Transverse colon (tissue), 3 donors: ENCODE data around the gene ZNF225.

Source experiments
- EP300 ChIP-seq: sonication (generic); formaldehyde crosslinking; IDR thresholded peaks from one replicate; pipeline ENCODE4 v1.6.1; 2017; ENCODE audit warnings: antibody characterized with exemption, low read depth
- POLR2A ChIP-seq: fragments of 450-650 bp; IDR thresholded peaks from one replicate; pipeline ENCODE4 v1.6.1; 2016; ENCODE audit warnings: antibody characterized with exemption, mild to moderate bottlenecking, moderate library complexity
- TF ChIP-seq, protein P1 (sequence below), 5 experiments: fragments of 200-600 bp in 3 of 5; fragments of 450-650 bp in 2 of 5; sonication (generic) in 3 of 5; IDR thresholded peaks; 1 replicate in 2 of 5; 2 replicates in 3 of 5; pipeline ENCODE4 v1.5.1; 2016 to 2017; ENCODE audit warnings: antibody characterized with exemption in 5 of 5, inconsistent platforms in 3 of 5, mild to moderate bottlenecking in 2 of 5, moderate library complexity in 1 of 5

GRCh38 chr19:44107751-44108150 is 5.4 kb upstream of the ZNF225 start:
- TF ChIP-seq POLR2A (no peak), EP300 (no peak)
- TF ChIP-seq, protein P1, sequence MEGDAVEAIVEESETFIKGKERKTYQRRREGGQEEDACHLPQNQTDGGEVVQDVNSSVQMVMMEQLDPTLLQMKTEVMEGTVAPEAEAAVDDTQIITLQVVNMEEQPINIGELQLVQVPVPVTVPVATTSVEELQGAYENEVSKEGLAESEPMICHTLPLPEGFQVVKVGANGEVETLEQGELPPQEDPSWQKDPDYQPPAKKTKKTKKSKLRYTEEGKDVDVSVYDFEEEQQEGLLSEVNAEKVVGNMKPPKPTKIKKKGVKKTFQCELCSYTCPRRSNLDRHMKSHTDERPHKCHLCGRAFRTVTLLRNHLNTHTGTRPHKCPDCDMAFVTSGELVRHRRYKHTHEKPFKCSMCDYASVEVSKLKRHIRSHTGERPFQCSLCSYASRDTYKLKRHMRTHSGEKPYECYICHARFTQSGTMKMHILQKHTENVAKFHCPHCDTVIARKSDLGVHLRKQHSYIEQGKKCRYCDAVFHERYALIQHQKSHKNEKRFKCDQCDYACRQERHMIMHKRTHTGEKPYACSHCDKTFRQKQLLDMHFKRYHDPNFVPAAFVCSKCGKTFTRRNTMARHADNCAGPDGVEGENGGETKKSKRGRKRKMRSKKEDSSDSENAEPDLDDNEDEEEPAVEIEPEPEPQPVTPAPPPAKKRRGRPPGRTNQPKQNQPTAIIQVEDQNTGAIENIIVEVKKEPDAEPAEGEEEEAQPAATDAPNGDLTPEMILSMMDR (IDR thresholded peaks at IDR 0.05): no peak
